ENCODE measurements around the gene PQBP1. TPM values are rescaled to one million over a fixed set of nuclear protein-coding genes. Genes with fewer than 3 reads are reported as not detected.

PQBP1 gene
- total and polyA plus RNA-seq, 2 of the 13 experiments (the other 11 are each of a cell fraction or from before 2014, with no cell fraction given): 58.1 to 80.9 TPM

- no peak for TF ChIP-seq ZNF550 (CRISPR knock-in tag; IDR thresholded peaks at IDR 0.05; ENCODE audit: borderline replicate concordance)
- no peak for TF ChIP-seq ATF6 (CRISPR knock-in tag; conservative IDR thresholded peaks at IDR 0.05)
- TF ChIP-seq ZNF136 (CRISPR knock-in tag; IDR thresholded peaks at IDR 0.05; ENCODE audit: low read depth): no peak
- 0 out of 2 replicates have a peak, but pooled peaks have one; percentile 32 for TF ChIP-seq RAD21 (CRISPR knock-in tag; IDR thresholded peaks at IDR 0.05)
- 0 out of 2 replicates have a peak, but pooled peaks have one; percentile 67 for TF ChIP-seq HMGXB3 (CRISPR knock-in tag; IDR thresholded peaks at IDR 0.05; ENCODE audit: borderline replicate concordance)
- TF ChIP-seq SMC3 (IDR thresholded peaks at IDR 0.05; ENCODE audit: low read length): peak; percentile 45
- TF ChIP-seq CTCF (CRISPR knock-in tag; IDR thresholded peaks at IDR 0.05): peak; percentile 71
- no peak for TF ChIP-seq TRIM22 (IDR thresholded peaks at IDR 0.05)
- TF ChIP-seq FOXA1 (IDR thresholded peaks at IDR 0.05): no peak
- 0 out of 2 replicates have a peak, but pooled peaks have one; percentile 12 for TF ChIP-seq FOXA1 (CRISPR knock-in tag; IDR thresholded peaks at IDR 0.05)
- TF ChIP-seq ZNF468 (CRISPR knock-in tag; IDR thresholded peaks at IDR 0.05): no peak
Measured at GRCh38 chrX:48945517-48946348, 48.0 kb downstream of the PQBP1 start (continued).
